HG02852 (cell line): ENCODE data around the gene PZP.
"Not testable (repeated sequence)": the region's sequence is repeated elsewhere in the genome, so short reads cannot be mapped to it uniquely, and the experiment has no call there.

Experiments
- ATAC-seq: cut with Tn5 transposase; IDR thresholded peaks from one replicate; pipeline ENCODE4 v1.9.1; 2021; ENCODE audit warnings: mild to moderate bottlenecking, moderate library complexity; ENCODE audit not compliant: unreplicated experiment

Gene PZP

DNA sequence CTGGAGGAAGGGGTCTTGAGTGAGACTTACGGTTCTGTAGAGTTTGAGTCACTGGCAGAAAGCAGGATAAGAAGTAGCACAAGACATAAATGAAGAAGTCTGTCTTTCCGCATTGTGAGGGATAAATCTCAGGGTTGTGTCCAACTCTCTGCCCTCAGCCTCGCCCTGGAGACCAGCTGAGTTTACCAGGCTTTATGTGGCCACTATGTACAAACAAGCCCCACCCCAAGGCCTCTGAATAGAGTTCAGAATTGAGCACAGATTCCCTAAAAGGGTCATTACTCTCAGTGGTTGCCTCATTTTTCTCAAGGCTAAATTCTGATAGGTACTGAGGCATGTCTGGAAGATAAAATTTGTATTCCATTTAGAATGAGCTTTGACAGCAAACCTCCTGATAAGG, at the start of gene PZP:
PZP (minus strand) TSS at position 167 of the 400 bp plus-strand sequence; CDS start at position 113, 54 bp downstream.
- ATAC-seq = no peak

DNA sequence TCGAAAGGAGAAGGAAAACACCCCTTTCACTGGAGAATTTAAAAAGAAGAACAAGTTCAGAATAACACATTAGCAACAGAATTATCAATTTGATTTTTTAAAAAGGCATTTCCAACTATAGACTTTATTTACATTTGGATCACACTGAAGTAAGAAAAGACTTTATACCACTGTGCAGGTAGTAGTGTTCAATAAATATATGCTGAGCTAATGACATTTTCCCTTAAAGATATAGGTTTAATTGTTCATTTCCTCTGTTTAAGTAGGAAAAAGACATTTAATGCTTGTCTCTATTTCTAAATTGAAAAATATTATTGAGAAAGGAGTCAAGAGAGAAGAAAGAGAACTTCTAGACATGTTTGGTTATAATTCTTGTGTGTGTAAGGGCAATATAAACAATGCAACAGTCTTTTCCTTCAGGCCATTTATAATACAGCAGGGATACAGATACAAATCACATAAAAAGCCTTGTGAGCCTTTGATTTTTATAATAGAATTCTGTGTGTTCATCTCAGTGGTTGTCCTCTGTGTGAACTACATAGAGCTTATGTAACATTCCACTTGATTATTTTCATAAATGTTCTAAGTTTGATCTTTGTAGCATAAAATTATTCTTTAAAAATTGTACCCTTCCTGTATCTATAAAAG, 48.7 kb upstream of the PZP start:
- ATAC-seq = no peak

DNA sequence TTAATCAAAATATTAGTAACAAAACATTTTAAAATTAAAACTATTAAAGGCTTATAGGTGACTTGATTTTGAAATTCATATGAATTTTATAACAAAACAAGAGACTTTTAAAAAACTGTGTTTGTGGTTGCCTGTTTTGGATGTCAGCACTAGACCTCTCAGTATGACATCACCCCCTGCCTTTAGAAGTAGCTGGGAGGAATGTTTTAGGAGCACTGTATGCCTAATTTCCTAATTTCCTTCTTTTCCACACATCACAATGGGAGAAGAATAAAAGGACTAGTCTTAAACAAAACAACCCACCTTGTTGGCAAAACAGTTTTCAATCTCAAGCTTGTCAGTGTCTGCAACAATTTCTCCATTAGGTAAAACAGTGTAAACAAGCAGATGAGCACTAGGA, 48.1 kb upstream of the PZP start:
- ATAC-seq = no peak

DNA sequence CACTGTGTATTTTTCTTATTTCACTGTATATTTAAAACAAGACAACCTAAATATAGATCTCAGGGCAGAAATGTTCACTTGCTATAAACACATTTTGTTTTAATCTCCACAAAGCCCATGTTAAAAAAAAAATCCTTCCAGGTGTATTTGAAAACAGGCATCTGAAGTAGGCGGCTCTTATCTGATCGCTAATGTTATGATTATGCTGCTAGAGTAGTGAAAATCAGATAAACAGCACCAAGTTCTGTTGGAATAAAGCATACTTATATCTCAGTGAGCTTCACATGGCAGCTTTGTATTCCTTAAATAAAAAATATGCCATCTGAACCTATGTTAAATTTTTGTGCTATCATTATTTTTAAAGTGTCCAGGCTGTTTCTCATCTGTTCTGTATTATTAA, 47.6 kb upstream of the PZP start:
- ATAC-seq = no peak

DNA sequence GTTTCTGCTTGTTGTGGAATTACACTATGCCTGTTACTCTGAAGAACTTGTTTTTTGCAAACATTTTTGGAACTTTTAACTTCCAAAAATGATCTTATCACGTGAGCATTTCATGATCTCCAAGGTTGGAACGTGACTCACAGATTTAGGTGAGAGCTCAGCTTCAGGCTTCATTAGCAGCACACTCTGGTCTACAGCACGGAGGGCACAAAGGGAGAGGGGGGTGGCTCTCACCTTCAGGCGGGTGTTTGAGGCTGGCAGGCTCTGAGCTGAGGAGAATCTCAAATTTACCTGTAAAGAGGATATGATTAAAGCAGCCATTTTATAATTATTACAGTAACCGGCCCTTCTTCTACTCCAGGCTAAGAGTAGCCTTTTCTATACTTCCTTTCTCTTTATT, 45.3 kb upstream of the PZP start:
- no peak for ATAC-seq

DNA sequence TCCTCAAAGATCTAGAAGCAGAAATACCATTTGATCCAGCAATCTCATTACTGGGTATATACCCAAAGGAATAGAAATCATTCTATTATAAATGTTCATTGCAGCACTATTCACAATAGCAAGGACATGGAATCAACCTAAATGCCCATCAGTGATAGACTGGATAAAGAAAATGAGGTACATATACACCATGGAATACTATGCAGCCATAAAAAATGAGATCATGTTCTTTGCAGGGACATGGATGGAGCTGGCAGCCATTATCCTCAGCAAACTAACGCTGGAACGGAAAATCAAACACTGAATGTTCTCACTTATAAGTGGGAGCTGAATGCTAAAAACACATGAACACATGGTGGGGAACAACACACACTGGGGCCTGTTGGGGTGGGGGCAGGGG, 44.6 kb upstream of the PZP start:
- ATAC-seq = not testable (repeated sequence)

DNA sequence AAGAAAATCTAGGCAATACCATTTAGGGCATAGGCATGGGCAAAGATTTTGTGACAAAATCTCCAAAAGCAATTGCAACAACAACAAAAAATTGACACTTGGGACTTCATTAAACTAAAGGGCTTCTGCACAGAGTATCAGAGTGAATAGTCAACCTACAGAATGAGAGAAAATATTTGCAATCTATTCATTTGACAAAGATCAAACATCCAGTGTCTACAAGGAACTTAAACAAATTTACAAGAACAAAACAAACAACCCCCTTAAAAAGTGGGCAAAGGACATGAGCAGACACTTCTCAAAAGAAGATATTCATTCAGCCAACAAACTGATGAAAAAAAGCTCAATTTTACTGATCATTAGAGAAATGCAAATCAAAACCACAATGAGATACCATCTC, 44.1 kb upstream of the PZP start:
- no peak for ATAC-seq

DNA sequence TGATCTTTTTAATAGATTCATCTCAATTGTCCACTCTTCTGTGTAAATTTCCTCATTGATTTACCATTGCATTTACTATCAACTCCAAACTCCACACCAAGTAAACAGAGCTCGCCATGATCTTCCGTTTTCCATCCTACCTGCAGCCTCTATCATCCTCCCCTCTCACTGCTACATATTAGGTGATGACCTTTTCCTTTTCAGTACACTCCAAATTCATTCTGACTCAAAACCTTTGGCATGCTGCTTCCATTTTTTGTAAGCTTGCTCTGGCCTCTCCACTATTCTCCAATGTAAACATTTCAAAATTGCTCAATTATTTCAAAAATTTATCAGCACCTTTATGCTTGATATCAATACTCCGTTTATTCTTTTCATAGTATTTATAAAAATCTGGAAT, 40.2 kb upstream of the PZP start:
- no peak for ATAC-seq

DNA sequence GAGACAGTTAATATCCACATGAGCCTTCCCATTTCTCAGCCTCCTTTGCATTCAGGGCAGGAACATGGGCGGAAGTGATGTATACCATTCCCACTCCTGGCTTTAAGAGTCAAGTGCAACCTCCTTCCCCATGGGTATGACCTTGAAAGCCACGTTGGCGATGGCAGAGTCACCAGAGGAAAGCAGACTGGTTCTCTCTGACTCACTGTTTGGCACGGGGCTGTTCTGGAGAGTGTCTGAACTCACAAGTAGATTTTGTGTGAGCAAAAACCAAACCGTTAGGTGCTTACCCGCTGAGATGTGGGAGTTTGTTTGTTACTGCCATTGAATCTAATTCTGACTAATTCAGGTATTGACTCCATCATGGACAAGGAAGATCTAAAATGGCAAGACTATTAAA, 36.7 kb upstream of the PZP start:
- ATAC-seq = peak; percentile 76

DNA sequence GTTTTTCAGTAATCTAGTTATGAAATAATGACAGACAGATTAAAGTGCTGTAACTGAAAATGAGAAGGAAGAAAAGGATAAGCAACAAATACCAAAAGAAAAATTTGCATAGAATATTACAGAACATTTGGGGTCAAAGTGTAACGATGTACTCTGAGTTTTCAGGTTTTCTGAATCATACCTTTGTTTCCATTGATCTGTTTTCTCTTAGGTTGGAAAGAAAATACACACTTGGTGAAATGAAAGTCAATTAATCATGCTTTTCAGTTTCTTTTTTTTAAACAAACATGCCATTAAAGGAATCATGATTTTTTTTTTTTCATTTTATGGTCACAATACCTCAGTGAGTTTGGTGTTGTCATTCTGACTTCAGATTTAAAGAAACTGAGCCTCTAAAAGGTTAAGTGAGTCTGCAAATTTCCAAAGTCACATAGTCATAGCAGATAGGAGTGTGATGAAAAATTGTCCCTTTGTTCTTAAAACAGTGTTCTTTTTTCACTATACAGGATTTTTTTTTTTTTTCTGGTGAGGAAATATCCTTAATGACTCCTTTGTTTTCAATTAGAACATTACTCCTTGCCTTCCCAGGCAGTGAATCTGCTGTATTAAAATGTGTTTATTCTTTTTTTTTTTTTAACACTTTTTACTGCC, 35.9 kb upstream of the PZP start:
- no peak for ATAC-seq

DNA sequence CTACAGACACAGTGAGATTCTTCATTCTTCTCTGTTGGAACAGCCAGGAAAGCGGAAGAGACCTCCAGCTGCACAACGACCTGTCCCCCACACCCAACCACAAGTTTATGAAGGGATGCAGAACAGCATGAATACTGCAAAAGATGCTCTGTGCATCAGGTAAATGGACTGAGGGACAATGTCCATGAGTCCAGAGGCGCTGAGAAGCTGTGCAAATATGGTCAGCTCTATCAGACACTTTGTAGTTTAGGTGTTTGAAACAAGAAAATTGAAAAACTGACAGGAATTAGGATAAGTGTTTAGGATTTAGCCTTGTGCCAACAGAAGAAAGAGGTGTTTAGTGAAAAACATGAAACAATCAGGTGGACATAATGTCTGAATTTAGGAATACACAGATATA, 33.1 kb upstream of the PZP start:
- no peak for ATAC-seq

DNA sequence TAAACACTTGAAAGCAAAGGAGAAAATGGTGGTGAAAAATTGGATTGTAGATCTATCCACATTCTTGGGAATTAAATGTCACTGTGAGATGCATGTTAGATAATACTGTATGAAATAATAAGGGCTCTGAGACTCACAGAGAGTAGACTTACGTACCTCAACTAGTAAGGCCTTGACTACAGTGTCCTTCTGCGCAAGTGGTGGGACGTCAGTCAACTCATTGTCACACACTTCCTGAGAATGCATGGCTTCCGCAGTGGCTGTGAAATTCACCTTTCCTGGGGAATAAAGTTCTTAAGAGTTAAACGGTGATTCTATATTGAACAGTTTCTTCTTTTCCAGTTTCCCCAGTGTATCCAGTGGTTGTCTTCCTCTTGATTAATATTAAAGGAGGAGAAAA, 32.6 kb upstream of the PZP start:
- ATAC-seq = no peak

DNA sequence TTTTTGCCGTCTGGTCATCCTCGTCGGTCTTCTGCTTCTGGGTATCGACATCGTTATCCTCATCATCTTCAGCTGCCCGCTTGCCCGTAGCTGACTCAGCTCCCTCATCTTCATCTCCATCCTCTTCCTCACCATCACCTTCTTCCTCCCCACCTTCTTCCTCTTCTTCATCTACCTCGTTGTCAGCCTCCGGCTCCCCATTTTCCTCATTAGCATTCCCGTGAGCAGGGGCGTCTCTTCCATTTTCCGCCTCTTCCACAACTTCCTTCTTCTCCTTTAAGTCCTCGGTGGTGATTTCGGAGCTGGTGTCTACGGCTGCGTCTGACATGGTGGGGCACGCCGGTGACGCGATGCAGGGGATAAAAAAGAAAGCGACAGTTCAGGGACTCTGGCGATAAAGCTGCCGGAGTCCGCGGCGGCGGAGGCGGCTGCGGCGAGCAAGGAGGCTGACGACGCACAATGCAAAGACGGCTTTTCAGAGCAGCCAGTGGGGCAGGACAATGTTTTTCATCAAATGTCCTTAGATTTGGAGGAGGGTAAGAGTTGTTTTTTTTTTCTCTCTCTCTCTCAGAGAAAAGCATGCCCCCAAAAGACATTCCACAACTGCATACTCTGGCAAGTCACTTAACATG, 31.9 kb upstream of the PZP start:
- not testable (repeated sequence) for ATAC-seq

DNA sequence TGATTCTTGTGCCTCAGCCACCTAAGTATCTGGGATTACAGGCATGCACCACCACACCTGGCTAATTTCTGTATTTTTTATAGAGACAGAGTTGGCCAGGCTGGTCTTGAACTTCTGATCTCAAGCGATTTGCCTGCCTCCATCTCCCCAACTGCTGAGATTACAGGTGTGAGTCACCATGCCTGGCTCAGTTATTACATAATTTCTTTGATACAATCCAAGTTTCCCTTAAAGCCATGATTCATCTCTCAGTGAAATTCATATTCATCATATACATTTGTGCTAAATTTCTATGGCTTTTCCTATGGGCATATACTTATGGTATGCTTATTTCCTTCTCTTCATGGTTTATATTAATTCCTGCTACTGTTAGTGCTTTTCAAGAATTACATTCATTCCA, 29.1 kb upstream of the PZP start:
- no peak for ATAC-seq

DNA sequence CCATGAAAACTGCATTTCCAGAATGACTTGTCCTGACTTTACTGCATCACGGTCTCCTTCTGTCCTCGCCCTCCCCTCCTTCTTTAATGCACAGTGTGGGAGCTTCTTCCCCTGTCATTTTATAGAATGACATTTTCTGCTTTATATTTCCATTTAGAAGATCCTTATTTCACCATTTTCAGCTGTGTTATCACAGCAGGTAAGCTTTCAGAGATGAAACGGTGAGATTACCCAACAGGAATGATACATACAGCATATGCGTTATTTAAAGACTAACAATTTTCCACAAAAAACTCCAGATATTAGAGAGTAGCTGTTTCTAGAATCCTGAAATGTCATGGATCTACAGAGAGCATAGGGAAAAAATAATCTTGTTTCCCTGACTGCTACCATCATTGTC, 27.3 kb upstream of the PZP start:
- no peak for ATAC-seq

DNA sequence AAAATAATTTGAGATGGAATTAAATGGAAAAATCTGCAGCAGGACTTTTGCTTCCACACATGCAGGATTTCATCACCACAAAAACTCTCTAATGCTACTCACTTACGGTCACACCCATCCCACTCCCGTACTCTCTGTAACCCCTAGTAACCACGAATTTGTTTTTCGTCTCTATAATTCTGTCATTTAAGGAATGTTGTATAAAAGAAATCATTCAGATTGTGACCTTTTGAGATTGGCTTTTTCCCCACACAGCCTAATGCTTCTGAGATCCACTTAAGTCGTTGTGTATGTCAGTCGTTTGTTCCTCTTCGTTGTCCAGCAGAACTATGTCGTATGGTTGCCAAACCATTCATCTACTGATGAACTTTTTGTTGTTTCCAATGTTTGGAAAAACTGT, 19.8 kb upstream of the PZP start:
- no peak for ATAC-seq

DNA sequence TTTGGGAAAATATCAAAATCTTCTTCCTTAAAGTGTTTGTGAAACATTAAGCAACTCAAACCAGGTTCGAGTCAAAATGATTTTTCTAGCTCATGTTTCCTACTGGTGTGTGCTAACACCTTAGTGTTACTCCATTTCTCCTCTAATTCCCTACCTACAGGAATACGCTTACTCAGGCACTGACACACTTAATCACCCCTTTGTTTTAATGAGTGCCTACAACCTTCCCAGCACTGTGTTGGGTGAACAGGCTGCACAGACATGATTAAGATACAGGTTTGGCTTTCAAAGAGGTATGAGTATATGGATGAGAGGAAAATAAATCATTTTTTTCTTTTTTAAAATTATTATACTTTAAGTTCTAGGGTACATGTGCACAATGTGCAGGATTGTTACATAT, 15.6 kb upstream of the PZP start:
- ATAC-seq = no peak

DNA sequence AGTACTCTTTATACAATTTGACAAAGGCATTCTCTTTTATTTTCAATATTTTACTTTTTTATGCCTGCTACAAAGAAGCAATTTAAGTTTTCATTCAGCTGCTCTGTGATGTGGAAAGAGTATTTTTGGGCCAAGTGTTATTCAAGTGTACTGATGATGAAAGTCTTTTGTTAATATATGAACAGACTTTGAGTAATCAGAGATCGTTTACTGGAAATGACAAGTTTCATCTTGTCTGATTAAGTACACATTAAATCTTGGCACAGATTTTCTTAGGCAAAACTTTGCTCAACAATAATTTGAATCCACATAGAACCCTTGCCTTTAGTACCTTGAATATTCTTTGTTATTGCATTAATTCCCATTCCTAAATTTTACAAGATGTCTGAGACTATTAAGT, 13.3 kb upstream of the PZP start:
- no peak for ATAC-seq

DNA sequence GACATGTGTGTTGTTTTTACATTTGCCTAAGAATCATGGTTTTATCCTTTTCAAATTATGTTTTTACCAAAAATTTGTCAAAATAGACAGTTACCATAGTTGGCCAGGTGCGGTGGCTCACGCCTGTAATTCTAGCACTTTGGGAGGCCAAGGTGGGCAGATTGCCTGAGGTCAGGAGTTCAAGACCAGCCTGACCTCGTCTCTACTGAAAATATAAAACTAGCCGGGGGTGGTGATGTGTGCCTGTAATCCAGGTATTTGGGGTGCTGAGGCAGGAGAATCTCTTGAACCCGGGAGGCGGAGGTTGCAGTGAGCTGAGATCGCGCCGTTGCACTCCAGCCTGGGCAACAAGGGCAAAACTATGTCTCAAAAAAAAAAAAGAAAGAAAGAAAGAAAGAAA, 12.8 kb upstream of the PZP start:
- not testable (repeated sequence) for ATAC-seq

DNA sequence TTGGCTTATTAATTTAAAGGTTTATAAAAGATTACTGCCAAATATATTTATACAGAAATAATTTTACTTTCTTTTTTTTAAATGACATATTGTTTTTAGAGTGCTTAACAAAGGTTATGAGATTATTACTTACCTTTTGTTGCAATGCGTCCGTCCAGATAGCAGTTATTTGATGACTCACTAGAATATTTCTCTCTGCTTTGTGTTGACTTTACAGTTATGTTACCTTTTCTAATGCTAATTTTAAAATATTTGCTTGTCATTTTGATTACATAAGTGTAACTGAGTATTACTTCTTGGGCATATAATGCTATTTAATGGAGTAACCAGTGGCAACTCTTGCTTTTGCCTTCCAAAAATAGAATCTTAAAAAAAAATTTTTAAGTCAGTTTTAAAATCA, 6.3 kb upstream of the PZP start:
- no peak for ATAC-seq

DNA sequence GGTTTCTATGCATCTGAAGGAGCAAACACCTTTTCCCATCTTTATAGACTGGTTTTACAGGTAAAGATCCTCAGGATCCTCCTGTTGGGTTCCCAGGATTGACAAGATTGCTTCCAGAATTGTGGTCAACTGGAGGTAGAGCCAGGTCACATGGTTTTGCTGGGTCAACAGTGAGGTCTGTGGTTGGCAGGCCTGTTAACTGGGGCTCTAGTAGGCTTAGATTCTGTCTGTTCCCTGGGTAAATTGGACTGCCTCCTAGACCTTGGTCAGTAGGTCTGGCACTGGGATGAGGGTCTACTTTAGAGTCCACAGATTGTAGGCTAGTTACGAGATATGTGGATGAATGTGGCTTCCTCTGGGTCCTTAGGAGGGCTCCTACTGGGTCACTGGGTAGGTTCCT, 3.5 kb upstream of the PZP start:
- ATAC-seq = no peak

DNA sequence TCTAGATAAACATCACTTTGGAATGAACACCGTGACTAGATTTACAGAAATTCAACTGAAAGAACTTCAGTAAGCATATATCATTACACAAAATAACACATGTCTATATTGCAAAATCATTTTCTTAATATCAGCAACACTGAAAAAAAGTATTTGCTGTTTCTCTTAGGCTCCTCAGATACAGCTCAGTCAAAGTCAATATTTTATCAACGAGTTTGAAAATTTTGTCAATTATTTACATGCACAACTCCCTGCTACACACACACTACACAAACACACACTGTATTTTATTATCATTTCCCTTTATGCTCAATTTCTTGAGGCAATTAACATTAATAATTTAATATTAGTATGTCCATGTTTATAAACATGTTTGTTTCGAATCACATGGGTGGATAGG, 3.8 kb downstream of the PZP start:
- ATAC-seq = no peak

DNA sequence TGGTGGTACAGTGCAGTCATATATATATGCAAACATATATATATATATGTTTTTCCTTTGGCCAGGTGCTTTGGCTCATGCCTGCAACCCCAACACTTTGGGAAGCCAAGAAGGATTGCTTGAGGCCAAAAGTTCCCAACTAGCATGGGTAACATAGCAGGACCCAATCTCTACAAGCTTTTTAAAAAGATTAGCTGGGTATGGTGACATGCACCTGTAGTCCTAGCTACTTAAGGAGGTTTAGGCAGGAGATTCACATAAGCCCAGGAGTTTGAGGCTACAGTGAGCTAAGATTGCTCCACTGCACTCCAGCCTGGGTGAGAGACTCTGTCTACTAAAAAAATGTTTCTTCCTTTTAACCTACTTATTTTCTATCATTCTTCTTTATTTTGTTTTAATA, 10.2 kb downstream of the PZP start:
- no peak for ATAC-seq
